ENCODE results near the gene VAV2.

VAV2 gene

DNA sequence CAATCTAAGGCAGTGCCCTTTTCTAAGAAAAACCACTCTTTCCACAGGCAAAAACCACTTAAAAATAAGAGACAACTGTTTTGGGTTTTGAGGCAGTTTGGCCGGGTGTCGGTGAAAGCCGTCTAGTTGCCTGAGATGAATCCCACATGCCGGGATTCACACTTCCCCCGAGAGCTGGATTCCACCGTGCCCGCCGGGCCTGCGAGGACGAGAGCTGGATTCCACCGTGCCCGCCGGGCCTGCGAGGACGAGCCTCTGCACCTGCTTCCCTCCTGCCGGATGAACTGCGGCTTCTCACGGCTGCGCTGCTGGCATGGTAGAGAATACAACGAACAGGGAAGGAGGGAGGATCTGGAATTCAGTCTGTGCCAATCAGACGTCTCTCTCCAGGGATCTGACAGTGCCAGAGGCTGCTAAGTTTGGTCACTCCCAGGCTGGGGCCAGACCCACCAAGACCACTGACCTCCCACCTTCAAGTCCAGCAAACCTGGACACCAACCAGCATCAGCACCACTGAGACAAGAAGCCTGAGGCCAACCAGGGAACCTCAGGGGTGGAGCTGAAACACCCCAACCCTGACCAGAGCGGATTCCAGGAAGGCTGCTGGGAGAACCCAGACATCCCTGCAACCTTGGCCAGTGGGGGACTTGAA, 23.0 kb downstream of the VAV2 start:
- no peaks in the 10 kb centered on the region for H3K9me3 ChIP-seq (ENCODE audit: severe bottlenecking)
- no peak overlapping the region for H3K27ac ChIP-seq (ENCODE audit: poor library complexity, severe bottlenecking)
- no peaks in the 10 kb centered on the region for H3K27me3 ChIP-seq (ENCODE audit: insufficient read depth, poor library complexity, severe bottlenecking)
- TF ChIP-seq, protein P1, sequence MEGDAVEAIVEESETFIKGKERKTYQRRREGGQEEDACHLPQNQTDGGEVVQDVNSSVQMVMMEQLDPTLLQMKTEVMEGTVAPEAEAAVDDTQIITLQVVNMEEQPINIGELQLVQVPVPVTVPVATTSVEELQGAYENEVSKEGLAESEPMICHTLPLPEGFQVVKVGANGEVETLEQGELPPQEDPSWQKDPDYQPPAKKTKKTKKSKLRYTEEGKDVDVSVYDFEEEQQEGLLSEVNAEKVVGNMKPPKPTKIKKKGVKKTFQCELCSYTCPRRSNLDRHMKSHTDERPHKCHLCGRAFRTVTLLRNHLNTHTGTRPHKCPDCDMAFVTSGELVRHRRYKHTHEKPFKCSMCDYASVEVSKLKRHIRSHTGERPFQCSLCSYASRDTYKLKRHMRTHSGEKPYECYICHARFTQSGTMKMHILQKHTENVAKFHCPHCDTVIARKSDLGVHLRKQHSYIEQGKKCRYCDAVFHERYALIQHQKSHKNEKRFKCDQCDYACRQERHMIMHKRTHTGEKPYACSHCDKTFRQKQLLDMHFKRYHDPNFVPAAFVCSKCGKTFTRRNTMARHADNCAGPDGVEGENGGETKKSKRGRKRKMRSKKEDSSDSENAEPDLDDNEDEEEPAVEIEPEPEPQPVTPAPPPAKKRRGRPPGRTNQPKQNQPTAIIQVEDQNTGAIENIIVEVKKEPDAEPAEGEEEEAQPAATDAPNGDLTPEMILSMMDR (IDR thresholded peaks at IDR 0.05; ENCODE audit: poor library complexity, severe bottlenecking) = no peak
- H3K36me3 ChIP-seq (ENCODE audit: low read depth) = peaks cover 7% of the 10 kb centered on the region
- H3K4me1 ChIP-seq (ENCODE audit: insufficient read depth, poor library complexity, severe bottlenecking) = peaks cover 21% of the 10 kb centered on the region
- H3K4me3 ChIP-seq (ENCODE audit: severe bottlenecking) = no peak overlapping the region
- ATAC-seq (ENCODE audit: low read depth) (no peak), DNase-seq (ENCODE audit: low spot score) (peak; percentile 35)

DNA sequence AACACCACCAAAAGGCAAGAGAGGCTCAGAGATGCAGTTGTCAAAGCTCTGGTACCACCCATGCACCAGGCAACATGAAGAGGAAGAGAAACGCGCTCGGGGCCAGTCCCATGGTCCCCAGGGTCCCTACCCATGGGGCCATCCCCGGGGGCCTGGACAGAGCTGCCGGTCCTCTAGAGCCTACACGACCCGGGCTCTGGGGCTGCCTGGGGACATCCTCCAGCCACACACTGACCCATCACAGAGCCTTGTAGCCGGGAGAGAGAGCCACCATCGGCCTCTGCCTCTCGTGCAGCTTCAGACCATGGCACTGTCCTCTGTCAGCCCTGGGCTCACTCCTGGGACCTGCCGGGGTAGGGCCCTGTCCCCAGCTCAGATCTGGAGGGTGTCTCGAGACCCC, 23.7 kb downstream of the VAV2 start:
- peaks cover 7% of the 10 kb centered on the region for H3K36me3 ChIP-seq (ENCODE audit: low read depth)
- no peak overlapping the region for H3K4me3 ChIP-seq (ENCODE audit: severe bottlenecking)
- H3K9me3 ChIP-seq (ENCODE audit: severe bottlenecking) = no peaks in the 10 kb centered on the region
- peaks cover 21% of the 10 kb centered on the region for H3K4me1 ChIP-seq (ENCODE audit: insufficient read depth, poor library complexity, severe bottlenecking)
- no peaks in the 10 kb centered on the region for H3K27me3 ChIP-seq (ENCODE audit: insufficient read depth, poor library complexity, severe bottlenecking)
- peak; percentile 43 for DNase-seq (ENCODE audit: low spot score)
- TF ChIP-seq, protein P1 (IDR thresholded peaks at IDR 0.05; ENCODE audit: poor library complexity, severe bottlenecking) = no peak
- no peak overlapping the region for H3K27ac ChIP-seq (ENCODE audit: poor library complexity, severe bottlenecking)
- no peak for ATAC-seq (ENCODE audit: low read depth)

DNA sequence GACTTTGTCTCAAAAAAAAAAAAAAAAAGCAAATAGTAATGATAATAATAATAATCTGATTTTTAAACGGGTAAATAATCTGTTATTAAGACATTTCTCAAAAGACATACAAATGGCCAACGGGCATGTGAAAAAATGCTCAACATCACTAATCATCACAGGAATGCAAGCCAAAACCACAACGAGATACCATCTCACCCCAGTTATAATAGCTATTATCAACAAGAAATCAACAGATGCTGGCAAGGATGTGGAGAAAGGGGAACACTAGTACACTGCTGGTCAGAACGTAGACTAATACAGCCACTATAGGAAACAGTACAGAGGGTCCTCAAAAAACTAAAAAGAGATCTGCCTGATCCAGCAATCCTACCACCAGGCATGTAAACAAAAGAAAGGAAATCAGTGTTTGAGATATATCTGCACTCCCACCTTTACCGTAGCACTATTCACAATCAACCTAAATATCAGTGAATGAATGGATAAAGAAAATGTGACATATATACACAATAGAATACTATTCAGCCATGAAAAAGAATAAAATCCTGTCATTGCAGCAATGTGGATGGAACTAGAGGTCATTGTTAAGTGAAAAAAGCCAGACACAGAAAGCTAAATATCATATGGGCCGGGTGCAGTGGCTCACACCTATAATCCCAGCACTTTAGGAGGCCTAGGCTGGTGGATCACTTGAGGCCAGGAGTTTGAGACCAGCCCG, 24.9 kb downstream of the VAV2 start:
- Histone ChIP-seq H3K27ac (ENCODE audit: poor library complexity, severe bottlenecking) (peak overlapping the region; percentile 28), H3K9me3 (ENCODE audit: severe bottlenecking) (no peaks in the 10 kb centered on the region), H3K4me1 (ENCODE audit: insufficient read depth, poor library complexity, severe bottlenecking) (peaks cover 8% of the 10 kb centered on the region), H3K36me3 (ENCODE audit: low read depth) (peaks cover 7% of the 10 kb centered on the region), H3K4me3 (ENCODE audit: severe bottlenecking) (no peak overlapping the region), H3K27me3 (ENCODE audit: insufficient read depth, poor library complexity, severe bottlenecking) (no peaks in the 10 kb centered on the region)
- no peak for DNase-seq (ENCODE audit: low spot score)
- peak; percentile 77 for ATAC-seq (ENCODE audit: low read depth)
- TF ChIP-seq, protein P1 (IDR thresholded peaks at IDR 0.05; ENCODE audit: poor library complexity, severe bottlenecking) = no peak

DNA sequence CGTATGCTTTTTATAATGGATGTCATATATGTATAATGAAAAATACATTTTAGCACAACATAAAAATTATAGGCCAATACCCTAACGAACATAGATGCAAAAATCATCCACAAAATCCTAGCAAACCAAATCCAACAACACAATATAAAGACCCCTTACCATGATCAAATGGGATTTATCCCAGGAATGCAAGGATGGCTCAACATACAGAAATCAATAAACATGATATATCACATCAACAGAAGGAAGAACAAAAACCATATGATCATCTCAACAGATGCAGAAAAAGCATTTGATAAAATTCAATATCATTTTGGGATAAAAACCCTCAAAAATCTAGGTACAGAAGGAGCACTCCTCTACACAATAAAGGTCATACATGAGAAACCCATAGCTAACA, 27.7 kb downstream of the VAV2 start:
- no peaks in the 10 kb centered on the region for H3K27me3 ChIP-seq (ENCODE audit: insufficient read depth, poor library complexity, severe bottlenecking)
- DNase-seq (ENCODE audit: low spot score) (no peak), ATAC-seq (ENCODE audit: low read depth) (no peak)
- H3K9me3 ChIP-seq (ENCODE audit: severe bottlenecking) = no peaks in the 10 kb centered on the region
- TF ChIP-seq, protein P1 (IDR thresholded peaks at IDR 0.05; ENCODE audit: poor library complexity, severe bottlenecking) = no peak
- H3K36me3 ChIP-seq (ENCODE audit: low read depth) = peaks cover 7% of the 10 kb centered on the region
- no peak overlapping the region for H3K4me3 ChIP-seq (ENCODE audit: severe bottlenecking)
- H3K27ac ChIP-seq (ENCODE audit: poor library complexity, severe bottlenecking) = no peak overlapping the region
- H3K4me1 ChIP-seq (ENCODE audit: insufficient read depth, poor library complexity, severe bottlenecking) = peaks cover 16% of the 10 kb centered on the region

DNA sequence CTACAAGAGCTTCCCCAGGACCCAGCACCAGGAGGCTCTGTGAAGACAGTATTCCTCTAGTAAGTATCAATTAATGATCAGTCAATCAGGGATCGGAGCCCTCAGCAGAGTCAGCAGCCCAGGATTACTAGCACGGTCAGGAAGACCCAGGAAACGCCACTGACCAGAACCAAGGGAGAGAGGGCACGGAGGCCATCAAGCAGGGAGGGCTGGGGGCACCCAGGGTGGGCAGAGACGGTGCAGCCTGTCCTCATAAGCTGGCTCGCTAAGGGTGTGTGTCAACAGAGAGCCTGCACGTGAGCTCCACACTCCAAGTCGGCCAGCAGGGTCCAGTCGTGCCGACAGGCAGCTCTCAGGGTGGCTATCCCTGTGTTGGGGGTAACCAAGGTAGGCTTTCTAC, 29.0 kb downstream of the VAV2 start:
- Histone ChIP-seq H3K27ac (ENCODE audit: poor library complexity, severe bottlenecking) (no peak overlapping the region), H3K27me3 (ENCODE audit: insufficient read depth, poor library complexity, severe bottlenecking) (no peaks in the 10 kb centered on the region), H3K9me3 (ENCODE audit: severe bottlenecking) (no peaks in the 10 kb centered on the region), H3K36me3 (ENCODE audit: low read depth) (peaks cover 7% of the 10 kb centered on the region), H3K4me3 (ENCODE audit: severe bottlenecking) (no peak overlapping the region), H3K4me1 (ENCODE audit: insufficient read depth, poor library complexity, severe bottlenecking) (peaks cover 26% of the 10 kb centered on the region)
- TF ChIP-seq, protein P1 (IDR thresholded peaks at IDR 0.05; ENCODE audit: poor library complexity, severe bottlenecking) = no peak
- DNase-seq (ENCODE audit: low spot score) (peak; percentile 33), ATAC-seq (ENCODE audit: low read depth) (no peak)
